NCI-H526 treated with DMSO at 0.1 percent for 48 hours (cell line): ENCODE results near the gene KRT78.

Experiments used
- DNase-seq: peaks from one replicate; lab custom pipeline; 2025; lab: John Stamatoyannopoulos, UW

Gene KRT78

GRCh38 chr12:52824741-52825410 is 23.9 kb downstream of the KRT78 start:
- DNase-seq = no peak

DNA sequence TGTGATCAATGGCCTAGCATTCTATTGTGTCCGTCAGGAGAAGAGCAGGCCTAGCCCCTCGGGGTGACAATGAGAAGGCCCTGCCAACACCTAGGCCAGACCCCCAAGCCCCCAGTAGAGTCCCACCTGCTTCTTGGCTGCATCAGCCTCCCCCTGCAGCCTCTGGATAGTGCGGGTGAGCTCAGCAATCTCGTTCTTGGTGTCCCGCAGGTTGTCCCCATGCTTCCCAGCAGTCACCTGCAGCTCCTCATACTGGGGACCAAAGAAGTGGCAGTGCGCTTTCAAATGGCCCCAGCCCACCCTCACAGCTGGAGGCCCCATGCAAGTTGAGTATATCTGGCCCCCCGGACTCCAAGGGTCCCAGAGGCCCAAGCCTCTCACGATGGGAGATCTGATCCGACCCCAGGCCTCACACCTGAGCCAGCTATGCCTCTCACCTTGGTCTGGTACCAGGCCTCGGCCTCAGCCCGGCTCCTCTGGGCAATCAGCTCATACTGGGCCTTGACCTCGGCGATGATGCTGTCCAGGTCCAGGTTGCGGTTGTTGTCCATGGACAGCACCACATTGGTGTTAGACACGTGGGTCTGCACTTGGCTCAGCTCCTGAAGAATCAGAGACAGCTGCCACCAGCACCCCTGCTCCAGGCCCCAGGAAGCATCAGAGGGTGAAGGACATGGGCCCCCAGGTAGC is 24.9 kb downstream of the KRT78 start:
- no peak for DNase-seq

- DNase-seq = no peak
Measured at GRCh38 chr12:52822771-52823510, 25.9 kb downstream of the KRT78 start.

GRCh38 chr12:52821826-52822660 is 26.8 kb downstream of the KRT78 start:
- no peak for DNase-seq

DNA sequence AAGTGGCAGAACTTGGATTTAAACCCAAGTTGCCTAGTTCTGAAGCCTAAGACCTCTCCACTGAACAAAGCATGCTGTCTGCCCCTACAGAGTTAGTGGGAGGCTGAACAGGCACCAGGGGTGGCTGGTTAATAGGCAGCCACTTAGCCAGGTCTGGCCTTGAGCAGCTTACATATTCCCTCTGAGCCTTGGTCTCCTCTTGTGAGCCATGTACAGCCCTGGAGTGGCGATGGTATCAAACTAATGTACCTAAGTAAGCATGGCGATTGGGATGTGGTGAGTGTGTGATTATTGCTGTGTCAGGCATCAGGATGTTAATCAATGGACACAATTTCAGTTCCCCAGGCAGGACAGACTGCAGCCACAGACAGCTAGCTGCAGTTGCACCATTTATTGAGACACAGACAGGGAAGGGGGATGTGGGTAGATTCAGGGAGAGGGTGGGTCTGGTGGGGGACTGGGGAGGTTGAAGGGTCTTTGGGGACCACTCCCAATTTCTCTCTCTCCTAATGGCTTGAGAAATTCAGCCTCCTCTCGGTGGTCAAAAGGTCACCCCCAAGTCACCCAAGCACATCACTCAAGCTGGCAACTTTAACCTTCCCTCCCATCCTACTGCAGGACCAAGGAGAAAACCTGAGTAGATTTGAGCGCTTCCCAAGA is 27.6 kb downstream of the KRT78 start:
- no peak for DNase-seq

DNA sequence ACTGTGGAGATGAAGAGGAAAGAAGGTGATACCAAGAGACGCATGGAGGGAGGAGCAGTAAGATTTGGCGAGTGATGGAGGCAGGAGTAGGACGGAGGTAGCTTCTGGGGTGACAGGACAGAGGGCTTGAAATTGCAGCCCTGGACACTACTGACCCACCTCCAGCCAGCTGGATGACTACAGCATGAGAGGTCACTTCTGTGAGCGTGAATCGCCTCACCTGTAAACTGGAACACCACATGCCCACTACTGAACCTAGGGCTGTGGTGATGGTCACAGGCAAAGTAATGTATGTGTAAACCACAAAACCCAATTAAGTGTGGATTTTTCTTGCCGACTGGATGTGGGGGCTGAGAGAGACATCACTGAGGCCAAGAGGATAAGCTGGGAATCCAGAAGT is 28.3 kb downstream of the KRT78 start:
- no peak for DNase-seq

DNA sequence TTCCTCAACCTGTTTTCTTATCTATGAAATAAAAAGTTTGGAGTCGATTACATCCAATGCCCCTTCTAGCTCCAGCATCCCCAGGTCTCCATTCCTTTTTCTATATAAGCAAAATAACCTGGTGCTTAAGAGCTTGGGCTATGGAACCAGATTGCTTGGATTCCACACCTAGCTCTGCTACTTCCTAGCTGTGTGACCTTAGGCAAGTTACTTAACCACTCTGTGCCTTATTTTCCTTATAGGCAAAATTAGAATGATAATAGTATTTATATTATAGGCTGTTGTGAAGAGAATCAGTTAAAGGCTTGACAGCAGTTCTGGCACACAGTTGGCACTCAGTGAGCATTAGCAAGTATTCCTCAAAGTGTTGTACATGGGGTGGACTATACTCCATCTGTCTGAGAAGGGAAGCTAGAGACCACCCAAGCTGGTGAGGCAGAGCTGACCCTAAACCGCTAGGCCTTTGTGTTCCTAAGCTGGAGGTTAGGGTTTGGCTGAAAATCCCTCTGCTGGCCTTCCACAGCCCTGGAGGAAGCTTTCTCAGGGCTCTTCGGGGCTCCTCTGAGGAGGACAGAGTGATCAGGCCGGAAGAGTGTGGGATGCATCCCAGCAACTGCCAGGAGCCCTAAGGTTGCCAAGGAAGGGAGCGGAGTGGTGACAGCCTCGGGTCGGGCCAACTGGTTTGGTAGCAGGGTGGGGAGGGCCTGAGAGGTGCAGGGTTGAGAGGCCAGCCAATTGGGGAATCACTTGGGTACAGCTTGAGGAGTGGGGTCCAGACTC is 28.9 kb downstream of the KRT78 start:
- no peak for DNase-seq

DNA sequence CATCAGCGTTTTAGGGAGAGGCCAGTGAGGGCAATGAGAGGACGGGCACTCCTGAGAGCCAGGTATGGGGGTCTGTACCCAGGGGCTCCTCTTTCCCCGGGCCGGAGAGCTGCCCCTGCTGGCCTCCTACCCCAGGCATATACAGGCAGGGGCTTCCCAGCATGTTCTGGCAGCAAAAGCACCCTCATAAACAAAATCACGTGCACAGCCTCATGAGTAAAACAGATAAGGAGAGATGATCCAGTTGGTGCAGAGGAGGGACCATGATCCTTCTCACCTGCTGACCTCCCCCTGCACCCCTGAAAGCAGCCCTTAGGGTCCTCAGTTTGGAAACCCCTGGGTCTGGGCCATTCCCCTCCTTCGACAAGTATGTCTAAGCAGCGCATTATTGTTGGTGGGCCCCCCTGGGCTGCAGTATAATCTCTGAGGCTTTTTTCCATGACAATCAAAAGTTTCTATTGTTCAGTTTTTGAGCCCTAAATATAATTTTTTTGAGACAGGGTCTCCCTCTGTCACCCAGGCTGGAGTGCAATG is 29.8 kb downstream of the KRT78 start:
- DNase-seq = no peak

DNA sequence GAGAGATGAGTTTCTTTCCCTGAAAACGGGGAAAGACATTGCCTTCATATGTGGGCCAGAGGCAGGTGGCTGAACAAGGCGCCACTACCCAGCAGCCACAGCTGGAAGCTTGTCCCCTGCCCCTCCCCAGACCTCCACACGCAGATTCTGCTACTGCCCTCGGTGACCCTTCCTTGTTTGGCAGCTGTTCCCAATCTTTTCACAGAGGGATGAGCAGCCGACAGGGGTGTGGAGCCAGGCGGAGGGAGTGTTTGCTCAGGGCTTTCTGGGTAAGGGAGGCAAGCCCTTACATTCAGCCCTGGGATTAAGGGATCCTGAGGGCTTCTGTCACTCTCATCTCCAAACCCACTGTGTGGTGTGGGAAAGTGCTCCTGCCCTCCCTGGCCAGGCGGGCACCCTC is 30.4 kb downstream of the KRT78 start:
- no peak for DNase-seq

DNA sequence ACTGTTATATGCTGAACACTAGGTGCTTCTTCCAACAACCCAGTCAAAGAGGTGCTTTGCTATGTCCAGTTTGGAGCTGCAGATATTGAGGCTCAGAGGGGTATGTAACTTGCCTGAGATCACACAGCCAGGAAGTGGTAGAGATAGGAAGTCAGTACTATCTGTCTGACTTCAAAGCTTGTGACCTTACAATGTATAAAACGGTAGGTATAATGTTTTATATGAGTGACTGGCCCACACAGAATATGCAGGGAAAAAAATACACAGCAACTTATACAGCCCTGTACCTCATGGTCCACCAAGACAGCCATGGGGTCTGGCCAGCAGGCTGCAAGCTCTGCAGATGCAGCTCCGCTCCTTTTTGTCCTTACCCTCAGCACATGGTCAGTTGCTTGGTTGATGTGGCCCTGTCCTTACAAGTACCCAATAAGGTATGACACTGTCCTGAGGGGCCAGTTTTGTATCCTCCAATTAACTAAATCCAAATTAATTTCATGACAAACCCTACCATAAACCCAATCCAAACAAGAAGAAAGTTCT is 31.0 kb downstream of the KRT78 start:
- no peak for DNase-seq

GRCh38 chr12:52817003-52817698 is 31.6 kb downstream of the KRT78 start:
- no peak for DNase-seq

- no peak for DNase-seq
Measured at GRCh38 chr12:52815676-52816588, 32.9 kb downstream of the KRT78 start.

GRCh38 chr12:52815161-52815560 is 33.6 kb downstream of the KRT78 start:
- no peak for DNase-seq

DNA sequence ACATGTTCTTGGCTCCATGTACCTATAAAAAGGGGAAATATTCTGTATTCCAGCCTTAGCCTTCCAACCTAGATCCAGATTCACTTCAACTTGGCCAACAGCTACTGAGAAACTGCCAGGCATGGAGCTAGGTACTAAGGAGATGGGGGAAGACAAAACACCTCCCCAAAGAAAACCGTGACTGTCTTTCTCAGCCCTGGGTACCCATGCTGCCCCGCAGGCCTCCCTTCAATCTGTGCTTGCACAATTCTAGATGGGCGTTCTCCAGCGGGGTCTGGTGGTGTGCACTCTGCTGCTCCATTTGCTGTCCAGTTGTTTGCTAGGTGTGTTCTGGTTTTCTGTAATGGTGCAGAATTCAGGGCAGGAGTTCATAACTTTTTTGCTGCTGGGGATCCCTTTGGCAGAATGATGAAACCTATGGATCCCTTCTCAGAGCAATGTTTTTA is 34.1 kb downstream of the KRT78 start:
- DNase-seq = no peak

DNA sequence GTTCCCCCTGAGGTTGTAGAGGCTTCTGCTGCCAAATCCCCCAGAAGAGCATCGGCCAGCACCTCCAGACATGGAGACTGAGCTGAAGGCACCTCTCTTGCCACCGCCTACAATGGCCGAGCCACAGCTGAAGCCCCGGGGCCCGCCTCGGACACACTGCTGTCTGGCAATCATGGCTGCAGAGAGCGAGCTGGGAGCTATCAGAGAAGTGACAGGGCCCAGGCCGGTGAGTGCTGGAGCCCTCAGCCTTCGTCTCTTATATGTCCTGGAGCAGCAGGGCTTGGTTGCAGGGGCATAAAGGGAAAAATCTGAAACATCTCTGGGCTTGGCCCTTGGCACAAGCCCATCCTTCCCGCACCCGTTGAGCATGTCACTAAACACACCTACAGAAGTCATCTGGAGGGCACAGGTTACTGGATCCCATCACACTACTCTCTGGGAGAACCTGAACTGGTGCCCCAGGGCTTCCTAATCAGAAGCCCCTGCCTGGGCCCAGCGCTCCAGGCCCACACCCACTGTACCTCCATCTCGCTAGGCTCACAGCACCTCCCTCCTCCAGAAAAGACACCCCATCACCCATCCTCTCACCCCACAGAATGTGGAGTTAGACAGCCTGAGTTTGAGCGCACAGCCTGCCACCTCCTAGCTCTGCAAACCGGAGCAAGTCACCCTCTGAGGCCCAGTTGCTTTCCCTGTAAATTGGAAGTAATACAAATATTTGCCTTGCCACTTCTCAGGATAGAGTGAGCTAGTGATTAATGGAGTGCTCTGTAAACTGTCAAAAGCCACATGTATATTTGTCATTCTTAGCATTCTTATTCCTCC is 34.7 kb downstream of the KRT78 start, which contains the start of gene KRT4:
TSS of gene KRT4 (minus strand) at position 232 of the 825 bp plus-strand sequence. CDS start at position 174, 58 bp downstream.
- no peak for DNase-seq

GRCh38 chr12:52813203-52813819 is 35.5 kb downstream of the KRT78 start:
- no peak for DNase-seq

GRCh38 chr12:52812749-52813148 is 36.0 kb downstream of the KRT78 start:
- no peak for DNase-seq
